ENCODE results near the gene SNTG2. TPM values are rescaled to one million over a fixed set of nuclear protein-coding genes. Genes with fewer than 3 reads are reported as not detected.

SNTG2 gene
- 1.2 TPM in 1 of 2 replicates, not detected in the other for total RNA-seq

DNA sequence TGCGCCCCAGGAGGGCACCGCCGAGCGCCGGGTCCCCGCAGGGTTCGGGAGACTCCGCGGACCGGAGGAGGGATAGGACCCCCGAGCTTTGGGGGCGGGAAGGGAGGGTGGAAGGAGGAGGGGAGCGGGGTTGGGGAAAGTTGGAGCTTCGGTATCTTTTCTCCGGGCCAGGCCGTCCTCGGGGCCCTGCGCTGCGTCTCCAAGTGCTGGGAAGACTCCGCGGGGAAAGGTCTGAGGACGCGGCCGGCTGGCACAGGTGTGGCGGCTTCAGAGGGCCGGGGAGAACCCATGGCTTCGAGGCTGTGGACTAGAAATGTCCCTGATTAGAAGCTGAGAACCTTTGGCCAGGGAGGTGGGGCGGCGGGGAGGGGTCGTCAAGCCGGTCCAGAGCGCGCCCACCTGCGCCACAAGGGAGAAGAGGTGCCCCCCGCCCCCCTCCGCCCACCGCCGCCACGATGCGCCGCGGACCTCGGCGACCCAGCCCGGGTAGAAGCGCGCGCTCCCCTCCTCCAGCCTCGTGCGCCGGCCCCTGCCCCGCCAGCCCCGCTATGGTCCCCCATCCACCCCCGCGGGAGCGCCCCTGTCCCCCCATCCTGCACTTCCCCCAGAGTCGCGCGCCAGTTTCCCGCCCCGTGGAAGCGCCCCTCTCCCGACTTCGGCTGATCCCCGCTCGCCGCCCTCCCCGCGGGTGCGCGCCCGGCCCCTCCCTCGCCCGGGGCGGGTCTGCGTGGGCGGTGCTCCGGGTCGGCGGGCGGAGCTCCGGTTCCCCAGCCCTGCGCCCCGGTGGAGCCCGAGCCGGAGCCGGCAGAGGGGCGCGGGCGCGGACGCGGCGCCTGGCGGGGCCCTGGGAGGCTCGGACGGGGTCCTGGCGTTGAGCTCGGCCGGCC lies at the start of gene SNTG2:
Gene SNTG2, plus strand, starts transcription at position 770 of the 887 bp plus-strand sequence. CDS start 148 bp downstream, outside the sequence.

DNA sequence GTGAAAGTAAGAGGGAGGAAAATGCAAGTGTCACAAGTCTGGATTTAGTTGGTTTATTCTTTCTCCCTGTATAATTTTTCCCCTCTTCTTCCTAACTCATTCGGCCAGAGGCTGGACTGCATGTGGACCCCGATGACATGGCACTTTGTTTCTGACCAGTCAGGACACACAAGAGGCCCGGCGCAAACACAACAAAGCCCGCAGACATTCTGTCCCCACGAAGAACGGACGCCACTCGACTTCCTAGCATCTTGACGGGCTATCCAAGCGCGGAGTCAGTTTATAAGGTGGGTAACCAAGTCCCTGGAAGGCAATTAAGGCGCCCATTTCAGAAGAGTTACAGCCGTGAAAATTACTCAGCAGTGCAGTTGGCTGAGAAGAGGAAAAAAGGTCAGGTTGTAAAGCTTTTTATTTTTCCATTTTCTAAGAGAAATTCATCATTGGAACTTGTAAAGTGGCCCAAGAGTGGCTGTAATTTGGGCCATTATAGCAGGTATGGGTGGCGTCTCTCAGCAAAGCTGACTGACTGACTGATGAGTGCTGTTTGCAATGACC lies 462.6 kb downstream of the SNTG2 start, which contains the start of gene TPO:
Gene TPO, plus strand, starts transcription at position 308 of the 555 bp plus-strand sequence. CDS start 946 bp downstream, outside the sequence.

